T-helper 2 cell (primary cell): ENCODE measurements around the gene CT45A1.
A peak's percentile ranks its signal among the peaks of the same experiment; 100 is the strongest.
"Not testable (repeated sequence)": the region's sequence is repeated elsewhere in the genome, so short reads cannot be mapped to it uniquely, and the experiment has no call there.

Experiments
- DNase-seq, 5 experiments: peaks; one replicate each; pipeline versions ENCODE4 v3.0.0 to v3.0.0-alpha.2; 2012 to 2022
- total RNA-seq, 2 donors: gene quantifications; one replicate each; lab custom pipeline; 2026; lab: John Stamatoyannopoulos, UW

The CT45A1 gene
- 0 reads per million in 2 donors for total RNA-seq

DNA sequence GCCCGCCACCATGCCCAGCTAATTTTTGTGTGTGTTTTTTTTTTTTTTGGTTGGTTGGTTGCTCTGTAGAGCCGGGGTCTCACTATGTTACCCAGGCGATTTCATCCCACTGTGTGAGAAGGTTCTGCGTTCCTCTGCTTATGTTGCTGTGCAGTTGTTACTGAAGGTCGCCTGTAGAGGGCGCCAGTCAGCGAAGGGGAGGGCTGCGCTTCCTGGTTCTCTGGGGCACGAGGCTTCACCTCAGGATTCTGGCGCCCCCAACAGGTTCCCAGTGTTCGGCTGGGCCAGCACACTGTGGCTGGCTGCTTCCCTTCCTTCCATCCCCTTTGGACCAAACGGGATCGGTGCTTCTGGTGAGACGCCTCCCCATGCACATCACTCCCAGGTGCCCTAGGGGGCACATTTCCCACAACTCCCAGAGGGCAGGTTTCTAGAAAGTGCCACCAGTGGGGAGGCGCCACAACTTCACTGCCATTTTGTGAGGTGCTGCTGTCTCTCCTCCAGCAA is at the start of gene CT45A1:
CT45A1 (plus strand) TSS at position 457 of the 507 bp plus-strand sequence. CDS start 5,302 bp downstream, outside the sequence.
- DNase-seq = peak in 1 of 5 experiments; percentile 13

GRCh38 chrX:135672979-135673378 is 40.5 kb upstream of the CT45A1 start:
- not testable (repeated sequence) for DNase-seq

DNA sequence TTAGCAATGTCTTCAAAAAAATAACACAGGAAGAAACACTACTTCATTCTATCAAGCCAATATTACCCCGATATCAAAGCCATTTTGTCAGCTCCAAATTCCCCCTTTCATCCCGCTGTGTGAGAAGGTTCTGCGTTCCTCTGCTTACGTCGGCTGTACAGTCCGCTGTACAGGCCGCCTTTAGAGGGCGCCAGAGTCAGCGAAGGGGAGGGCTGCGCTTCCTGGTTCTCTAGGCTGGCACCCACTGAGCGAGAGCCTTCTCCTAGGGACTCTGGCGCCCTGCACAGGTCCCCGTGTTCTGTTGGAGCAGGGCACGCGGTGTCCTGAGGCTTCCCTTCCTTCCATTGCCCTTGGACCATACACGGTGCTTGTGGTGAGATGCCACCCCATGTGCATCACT is 25.3 kb upstream of the CT45A1 start:
- DNase-seq = peak in 1 of 5 experiments; percentile 20

DNA sequence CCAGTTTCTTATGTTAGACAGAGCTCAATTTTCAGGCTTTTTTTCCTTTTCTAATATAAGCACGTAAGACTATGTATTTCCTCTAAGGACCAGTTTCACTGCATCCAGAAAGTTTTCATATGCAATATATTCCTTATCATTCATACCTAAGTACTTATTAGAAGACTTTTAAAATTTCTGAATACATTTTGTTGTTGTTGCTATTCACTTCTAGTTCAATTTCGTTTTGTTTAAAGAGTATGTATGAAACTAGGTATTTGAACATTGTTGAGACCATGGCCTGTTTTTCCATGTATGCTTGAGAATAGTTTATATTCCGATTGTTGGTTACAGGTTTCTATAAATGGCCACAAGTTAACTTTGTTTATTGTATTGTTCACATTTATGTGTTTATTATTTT is 18.0 kb upstream of the CT45A1 start:
- no peak for DNase-seq

DNA sequence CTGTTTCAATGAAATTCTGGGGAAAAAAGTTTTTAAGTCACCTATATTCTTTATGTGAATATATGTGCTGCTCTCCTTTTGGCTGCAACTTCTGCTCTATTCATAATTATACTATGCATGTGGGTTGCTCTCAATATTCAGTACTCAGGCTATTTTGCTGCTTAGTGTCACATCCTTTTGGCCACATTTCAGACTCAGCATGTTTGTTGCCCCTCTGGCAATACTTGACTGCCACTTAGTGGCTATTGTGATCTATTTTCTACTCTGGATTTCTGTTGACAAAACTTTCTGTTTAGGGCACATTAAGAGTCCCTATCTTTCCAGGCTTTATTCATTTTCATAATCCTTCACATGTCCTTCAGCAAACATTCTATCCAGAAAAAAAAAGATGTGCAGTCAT is 15.8 kb upstream of the CT45A1 start:
- DNase-seq = no peak

GRCh38 chrX:135698924-135699323 is 14.5 kb upstream of the CT45A1 start:
- no peak for DNase-seq

DNA sequence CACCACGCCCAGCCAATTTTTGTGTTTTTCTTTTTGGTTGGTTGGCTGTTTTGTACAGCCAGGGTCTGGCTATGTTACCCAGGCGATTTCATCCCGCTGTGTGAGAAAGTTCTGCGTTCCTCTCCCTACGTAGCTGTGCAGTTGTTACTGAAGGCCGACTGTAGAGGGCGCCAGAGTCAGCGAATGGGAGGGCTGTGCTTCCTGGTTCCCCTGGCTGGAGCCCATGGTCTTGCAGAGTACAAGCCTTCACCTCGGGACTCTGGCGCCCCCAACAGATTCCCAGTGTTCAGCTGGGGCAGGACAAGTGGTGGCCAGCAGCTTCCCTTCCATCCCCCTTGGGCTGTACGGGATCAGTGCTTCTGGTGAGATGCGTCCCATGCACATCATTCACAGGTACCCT is 5.6 kb upstream of the CT45A1 start:
- DNase-seq = peak in 1 of 5 experiments; percentile 26

GRCh38 chrX:135713795-135714194 is 356 bp downstream of the CT45A1 start:
- no peak for DNase-seq

GRCh38 chrX:135734666-135735065 is 21.2 kb downstream of the CT45A1 start:
- not testable (repeated sequence) for DNase-seq

DNA sequence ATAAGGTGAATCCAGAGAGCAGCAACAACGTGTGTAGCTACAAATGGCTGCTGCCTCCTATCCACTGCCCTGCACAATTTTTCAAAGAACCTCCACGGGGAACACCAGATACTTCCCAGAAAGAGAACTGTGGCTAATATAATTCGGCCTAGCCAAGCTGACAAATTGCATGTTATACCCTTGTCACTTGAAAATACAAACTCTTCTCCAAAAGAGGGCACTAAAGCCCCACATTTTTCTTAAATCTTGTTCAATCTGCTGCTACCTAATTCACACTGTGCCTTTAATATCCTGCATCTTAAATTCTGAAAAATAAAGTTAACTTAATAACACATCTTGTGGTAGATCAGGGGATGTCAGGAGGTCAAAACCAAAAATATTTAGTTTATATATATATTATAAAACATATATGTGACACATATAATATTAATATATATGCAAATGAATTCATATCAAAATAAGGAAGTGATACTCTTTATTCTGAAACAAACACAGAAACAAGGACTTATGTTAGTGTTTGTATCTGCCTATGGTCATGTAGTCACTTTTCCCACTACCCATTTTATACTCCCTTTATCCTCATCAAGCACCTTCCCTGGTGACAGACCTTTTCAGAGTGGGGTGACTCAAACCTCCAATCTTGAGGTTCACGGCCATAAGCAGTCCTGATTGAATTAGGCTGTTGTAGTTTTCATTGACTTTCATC is 24.1 kb downstream of the CT45A1 start:
- DNase-seq = no peak

GRCh38 chrX:135740681-135741149 is 27.3 kb downstream of the CT45A1 start:
- peak in 3 of 5 experiments; percentile 9 to 37 (median 20) for DNase-seq

GRCh38 chrX:135741192-135741715 is 27.8 kb downstream of the CT45A1 start:
- DNase-seq = no peak

GRCh38 chrX:135744739-135745138 is 31.3 kb downstream of the CT45A1 start:
- DNase-seq = not testable (repeated sequence)

GRCh38 chrX:135768091-135768490 is 54.7 kb downstream of the CT45A1 start, which contains the start of gene CT45A3:
Gene CT45A3, minus strand, starts transcription at chrX:135768191. Its CDS starts 3,747 bp downstream, at chrX:135764444.
- not testable (repeated sequence) for DNase-seq
